ENCODE measurements around the gene MGME1.
"Not testable (repeated sequence)": the region's sequence is repeated elsewhere in the genome, so short reads cannot be mapped to it uniquely, and the experiment has no call there.

The MGME1 gene

DNA sequence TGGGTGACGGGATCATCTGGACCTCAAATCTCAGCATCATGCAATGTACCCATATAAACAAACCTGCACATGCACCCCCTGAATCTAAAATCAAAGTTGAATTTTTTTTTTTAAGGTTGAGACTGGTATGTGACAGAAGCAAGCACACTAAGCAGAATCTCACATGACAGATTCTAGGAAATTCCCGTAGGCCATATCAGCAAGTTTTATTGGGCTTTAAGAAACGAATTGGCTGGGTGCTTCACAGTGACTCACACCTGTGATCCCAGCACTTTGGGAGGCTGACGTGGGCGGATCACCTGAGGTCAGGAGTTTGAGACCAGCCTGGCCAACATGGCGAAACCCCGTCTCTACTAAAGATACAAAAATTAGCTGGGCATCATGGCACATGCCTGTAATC is 58.2 kb downstream of the MGME1 start:
- DNase-seq: not testable (repeated sequence)

DNA sequence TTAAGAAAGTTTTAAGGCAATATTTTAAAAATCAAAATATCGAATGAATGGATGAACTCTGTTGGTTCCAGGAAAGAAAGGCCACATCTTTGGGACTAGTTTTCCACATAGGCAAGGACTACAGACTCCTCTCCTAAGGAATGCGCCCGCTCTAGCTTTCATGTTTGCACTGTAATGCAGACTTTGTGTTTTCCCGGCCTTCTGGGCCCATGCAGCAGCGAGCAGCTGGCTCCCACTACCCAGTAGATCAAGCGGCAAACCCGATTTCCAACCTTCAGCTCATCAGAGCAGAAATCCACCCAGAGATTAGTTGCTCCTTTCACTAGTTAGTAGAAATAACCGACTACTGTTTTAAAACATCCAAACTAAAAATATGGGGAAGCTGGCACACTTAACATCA is 61.2 kb downstream of the MGME1 start:
- no peak for DNase-seq

DNA sequence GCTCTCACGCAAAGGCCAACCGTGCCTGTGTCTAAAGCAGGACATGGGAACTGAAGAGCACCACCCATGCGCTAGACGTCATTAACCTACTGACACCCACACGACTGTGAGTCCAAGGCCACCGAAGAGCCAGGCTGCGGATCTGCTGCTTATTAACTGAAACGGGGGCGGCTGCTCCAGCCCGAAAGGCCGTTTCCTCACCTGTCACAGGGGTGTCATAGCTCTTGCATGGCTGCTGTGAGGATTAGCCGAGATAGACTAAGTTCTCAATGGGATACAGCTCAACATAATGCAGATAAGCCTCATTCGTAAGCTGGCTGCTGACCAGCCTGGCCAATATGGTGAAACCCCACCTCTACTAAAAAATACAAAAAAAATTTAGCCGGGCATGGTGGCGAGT is 62.2 kb downstream of the MGME1 start:
- no peak for DNase-seq

DNA sequence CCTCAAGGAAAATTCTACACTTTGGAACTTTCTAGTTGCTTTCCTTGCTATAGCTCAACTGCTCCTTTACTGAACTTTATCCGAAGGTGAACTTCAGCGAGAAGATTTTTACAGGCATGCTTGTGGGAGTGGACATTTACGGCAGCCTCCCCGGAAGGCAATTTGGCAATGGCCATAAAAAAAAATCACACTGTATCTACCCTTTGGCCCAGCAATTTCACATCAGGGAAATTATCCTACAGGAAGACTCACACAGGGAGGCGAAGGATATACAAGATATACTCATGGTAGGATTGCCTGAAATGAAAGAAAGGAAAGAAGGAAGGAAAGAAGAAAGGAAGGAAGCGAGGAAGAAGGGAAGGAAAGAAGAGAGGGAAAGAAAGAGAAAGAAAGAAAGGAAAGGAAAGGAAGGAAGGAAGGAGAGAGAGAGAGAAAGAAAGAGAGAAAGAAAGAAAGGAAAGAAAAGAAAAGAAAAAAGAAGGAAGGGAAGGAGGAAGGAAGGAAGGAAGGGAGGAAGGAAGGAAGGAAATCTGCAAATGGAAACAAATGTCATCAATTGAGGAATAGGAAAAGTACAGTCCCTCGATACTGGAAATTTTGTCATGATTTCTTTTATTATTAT is 63.2 kb downstream of the MGME1 start:
- no peak for DNase-seq

GRCh38 chr20:18032977-18033892 is 64.4 kb downstream of the MGME1 start:
- no peak for DNase-seq

DNA sequence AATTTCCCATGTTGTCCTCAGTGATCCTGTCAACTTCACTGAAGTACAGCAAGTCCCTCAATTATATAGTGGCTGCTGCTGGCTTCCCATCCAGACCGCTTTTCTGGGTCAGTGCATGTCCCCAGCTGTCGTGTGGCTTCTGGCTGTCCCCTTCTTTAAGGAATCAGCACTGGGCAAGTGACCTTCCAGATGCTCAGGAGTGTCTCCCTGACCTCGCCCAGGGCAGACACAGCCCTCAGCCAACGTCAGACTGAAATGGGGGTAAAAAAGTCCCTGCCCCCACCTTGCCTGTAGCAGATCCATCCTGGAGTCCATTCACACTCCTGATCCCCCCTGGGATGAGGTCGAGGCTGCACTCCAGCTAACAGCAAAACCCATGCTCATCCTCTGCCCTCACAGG is 65.2 kb downstream of the MGME1 start:
- DNase-seq: no peak

DNA sequence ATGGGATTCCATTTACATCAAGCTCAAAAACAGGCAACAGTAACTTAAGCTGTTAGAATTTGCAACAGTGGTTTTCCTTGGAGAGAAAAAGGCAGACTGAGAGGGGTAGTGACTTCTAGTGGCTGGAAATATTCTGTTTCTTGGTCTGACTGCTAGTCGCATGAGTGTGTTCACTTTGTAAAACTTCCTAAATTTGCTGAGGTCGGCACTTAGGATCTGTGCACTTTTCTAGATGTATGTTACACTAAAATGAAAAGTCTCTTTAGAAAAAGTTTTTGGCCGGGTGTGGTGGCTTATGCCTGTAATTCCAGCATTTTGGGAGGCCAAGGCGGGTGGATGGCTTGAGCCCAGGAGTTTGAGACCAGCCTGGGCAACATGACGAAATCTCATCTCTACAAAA is 70.2 kb downstream of the MGME1 start:
- DNase-seq: no peak

All from NCI-H1048 (cell line).